ENCODE measurements around the gene ATG7. TPM values are rescaled to one million over a fixed set of nuclear protein-coding genes. Genes with fewer than 3 reads are reported as not detected.
"Not testable (repeated sequence)": the region's sequence is repeated elsewhere in the genome, so short reads cannot be mapped to it uniquely, and the experiment has no call there.

The ATG7 gene
- total RNA-seq, 1 donor from 2014 or later, result 15.5 TPM

GRCh38 chr3:11335056-11335608 lies 62.9 kb downstream of the ATG7 start:
- DNase-seq (ENCODE audit: low spot score), result no peak
- intact Hi-C loops (cut with DNase I), result loop anchor here (2.0 to 10.0 kb wide), 4 partner anchors 98 to 388 kb away; no protein-coding TSS in a partner anchor

- intact Hi-C loops (cut with DNase I), result loop anchor here (5.0 to 10.0 kb wide), 3 partner anchors 102 to 392 kb away; no protein-coding TSS in a partner anchor
- DNase-seq (ENCODE audit: low spot score), result no peak
Measured at GRCh38 chr3:11339541-11339940, 67.3 kb downstream of the ATG7 start.

GRCh38 chr3:11346416-11346815 lies 74.2 kb downstream of the ATG7 start:
- intact Hi-C loops (cut with DNase I), result no loop called here
- no peak for DNase-seq (ENCODE audit: low spot score)

- DNase-seq (ENCODE audit: low spot score); intact Hi-C loops (cut with DNase I): not testable (repeated sequence)
Measured at GRCh38 chr3:11348877-11349276, 76.7 kb downstream of the ATG7 start.

- no peak for DNase-seq (ENCODE audit: low spot score)
- intact Hi-C loops (cut with DNase I), result no loop called here
Measured at GRCh38 chr3:11349446-11349845, 77.2 kb downstream of the ATG7 start.

GRCh38 chr3:11350374-11350773 lies 78.2 kb downstream of the ATG7 start:
- no peak for DNase-seq (ENCODE audit: low spot score)
- intact Hi-C loops (cut with DNase I), result no loop called here

GRCh38 chr3:11351451-11351850 lies 79.3 kb downstream of the ATG7 start:
- intact Hi-C loops (cut with DNase I), result no loop called here
- no peak for DNase-seq (ENCODE audit: low spot score)

- intact Hi-C loops (cut with DNase I), result no loop called here
- no peak for DNase-seq (ENCODE audit: low spot score)
Measured at GRCh38 chr3:11356269-11356668, 84.1 kb downstream of the ATG7 start.

GRCh38 chr3:11362600-11362999 lies 90.4 kb downstream of the ATG7 start:
- DNase-seq (ENCODE audit: low spot score), result no peak
- intact Hi-C loops (cut with DNase I), result no loop called here

- no peak for DNase-seq (ENCODE audit: low spot score)
- intact Hi-C loops (cut with DNase I), result no loop called here
Measured at GRCh38 chr3:11363715-11364114, 91.5 kb downstream of the ATG7 start.

- no peak for DNase-seq (ENCODE audit: low spot score)
- intact Hi-C loops (cut with DNase I), result no loop called here
Measured at GRCh38 chr3:11364181-11364580, 92.0 kb downstream of the ATG7 start.

- no peak for DNase-seq (ENCODE audit: low spot score)
- intact Hi-C loops (cut with DNase I), result no loop called here
Measured at GRCh38 chr3:11367143-11367693, 95.0 kb downstream of the ATG7 start.

GRCh38 chr3:11370191-11370590 lies 98.0 kb downstream of the ATG7 start:
- no peak for DNase-seq (ENCODE audit: low spot score)
- intact Hi-C loops (cut with DNase I), result no loop called here

- intact Hi-C loops (cut with DNase I), result no loop called here
- DNase-seq (ENCODE audit: low spot score), result no peak
Measured at GRCh38 chr3:11370966-11371365, 98.8 kb downstream of the ATG7 start.

GRCh38 chr3:11371747-11372146 lies 99.5 kb downstream of the ATG7 start:
- intact Hi-C loops (cut with DNase I), result no loop called here
- DNase-seq (ENCODE audit: low spot score), result no peak

- no peak for DNase-seq (ENCODE audit: low spot score)
- intact Hi-C loops (cut with DNase I), result no loop called here
Measured at GRCh38 chr3:11373235-11373634, 101.0 kb downstream of the ATG7 start.

GRCh38 chr3:11373654-11374053 lies 101.5 kb downstream of the ATG7 start:
- intact Hi-C loops (cut with DNase I), result no loop called here
- DNase-seq (ENCODE audit: low spot score), result no peak

GRCh38 chr3:11375333-11376088 lies 103.3 kb downstream of the ATG7 start:
- intact Hi-C loops (cut with DNase I), result no loop called here
- no peak for DNase-seq (ENCODE audit: low spot score)

GRCh38 chr3:11377719-11378118 lies 105.5 kb downstream of the ATG7 start:
- no peak for DNase-seq (ENCODE audit: low spot score)
- intact Hi-C loops (cut with DNase I), result loop anchor here (2.0 kb wide), 1 partner anchor 275 kb away; no protein-coding TSS in a partner anchor

- intact Hi-C loops (cut with DNase I), result loop anchor here (1.0 to 2.0 kb wide), 2 partner anchors 273 to 425 kb away; no protein-coding TSS in a partner anchor
Measured at GRCh38 chr3:11379238-11379823, 107.1 kb downstream of the ATG7 start.

More at GRCh38 chr3:11379238-11379823, 107.1 kb downstream of the ATG7 start:
- no peak for DNase-seq (ENCODE audit: low spot score)

Data from cardiac septum (tissue), 1 donor.